ENCODE measurements around the gene LMF1.

- TF ChIP-seq POLR2AphosphoS5 (IDR thresholded peaks at IDR 0.05; ENCODE audit: low read depth, low read length) (no peak), SIN3A (IDR thresholded peaks at IDR 0.05; ENCODE audit: borderline replicate concordance, insufficient read depth, low read length) (no peak), REST (IDR thresholded peaks at IDR 0.05; ENCODE audit: insufficient read depth in 1 of 2, low read depth in 2 of 2, low read length in 2 of 2) (no peak)
These were observed 55.2 kb downstream of the LMF1 start for GRCh38 chr16:915546-915945.

Measured in PFSK-1 (cell line).